Endodermal cell (in vitro differentiated cells): ENCODE results near the gene GPHN. TPM values are rescaled to one million over a fixed set of nuclear protein-coding genes. Genes with fewer than 3 reads are reported as not detected.

Experiments used
- DNase-seq: peaks from one replicate; pipeline ENCODE4 v3.0.0-alpha.2; 2017
- H3K27ac ChIP-seq: 2 replicates; pipeline ENCODE4 v1.5.1; 2013; ENCODE audit warnings: mild to moderate bottlenecking, low read depth, low read length, moderate library complexity
- H3K27me3 ChIP-seq: 2 replicates; pipeline ENCODE4 v1.6.1; 2013; ENCODE audit warnings: mild to moderate bottlenecking, low read length, moderate library complexity; ENCODE audit not compliant: insufficient read depth, control insufficient read depth, poor library complexity, severe bottlenecking
- H3K36me3 ChIP-seq: 2 replicates; pipeline ENCODE4 v1.7.0; 2013; ENCODE audit warnings: mild to moderate bottlenecking, low read length, moderate library complexity; ENCODE audit not compliant: control insufficient read depth, insufficient read depth
- H3K4me1 ChIP-seq: one replicate; pipeline ENCODE4 v1.7.0; 2013; ENCODE audit warnings: low read length; ENCODE audit not compliant: control insufficient read depth, insufficient read depth
- H3K4me3 ChIP-seq: 2 replicates; pipeline ENCODE4 v1.5.1; 2013; ENCODE audit warnings: mild to moderate bottlenecking, low read length, moderate library complexity
- H3K9ac ChIP-seq: 2 replicates; pipeline ENCODE4 v1.6.1; 2013; ENCODE audit warnings: mild to moderate bottlenecking, low read length, moderate library complexity; ENCODE audit not compliant: poor library complexity, severe bottlenecking; ENCODE audit errors: extremely low read depth
- H3K9me3 ChIP-seq: 2 replicates; pipeline ENCODE4 v1.6.1; 2013; ENCODE audit warnings: mild to moderate bottlenecking, low read length, moderate library complexity; ENCODE audit not compliant: control insufficient read depth
- H3K27ac Mint-ChIP-seq: 2 replicates; pipeline ENCODE4 v1.8.0; 2020; ENCODE audit warnings: mixed read lengths
- H3K27me3 Mint-ChIP-seq: 2 replicates; pipeline ENCODE4 v1.8.0; 2021; ENCODE audit warnings: mild to moderate bottlenecking, mixed read lengths; ENCODE audit not compliant: insufficient read depth
- H3K36me3 Mint-ChIP-seq: 2 replicates; pipeline ENCODE4 v1.8.0; 2020; ENCODE audit warnings: low read depth, mixed read lengths
- H3K4me1 Mint-ChIP-seq: 2 replicates; pipeline ENCODE4 v1.8.0; 2020; ENCODE audit warnings: mixed read lengths
- H3K4me3 Mint-ChIP-seq: 2 replicates; pipeline ENCODE4 v1.8.0; 2020; ENCODE audit warnings: mild to moderate bottlenecking, moderate library complexity, mixed read lengths
- H3K9me3 Mint-ChIP-seq: 2 replicates; pipeline ENCODE4 v1.8.0; 2020; ENCODE audit warnings: mild to moderate bottlenecking, mixed read lengths
- WGBS, 2 experiments: methylation state at CpG; one replicate each; pipeline versions ENCODE4 v1.1.5 to v1.1.7; 2013; ENCODE audit warnings: missing lambda C conversion rate in 2 of 2, mixed read lengths in 1 of 2; ENCODE audit not compliant: insufficient coverage in 1 of 2, insufficient read length in 1 of 2; 5-methylcytosine and 5-hydroxymethylcytosine counted together
- total RNA-seq, 2 donors: library from RNA; stranded (reverse); fragmentation: NEBNext Ultra II Directional in 1 of 2; extraction: Animal tissue kit (Norgen Biotek cat#: 25700) in 1 of 2; gene quantifications; 2 replicates in 1 of 2; 3 replicates in 1 of 2; pipeline ENCODE4 v1.2.1, GENCODE V29; 2021
- TF ChIP-seq, protein P1 (sequence below): fragments of 200-600 bp; sonication (generic); conservative IDR thresholded peaks from 2 replicates; pipeline ENCODE4 v1.5.0; 2021; ENCODE audit warnings: antibody characterized with exemption, mild to moderate bottlenecking

Gene GPHN
- total RNA-seq, 2 donors from 2014 or later, result 12.4 to 15.0 TPM

DNA sequence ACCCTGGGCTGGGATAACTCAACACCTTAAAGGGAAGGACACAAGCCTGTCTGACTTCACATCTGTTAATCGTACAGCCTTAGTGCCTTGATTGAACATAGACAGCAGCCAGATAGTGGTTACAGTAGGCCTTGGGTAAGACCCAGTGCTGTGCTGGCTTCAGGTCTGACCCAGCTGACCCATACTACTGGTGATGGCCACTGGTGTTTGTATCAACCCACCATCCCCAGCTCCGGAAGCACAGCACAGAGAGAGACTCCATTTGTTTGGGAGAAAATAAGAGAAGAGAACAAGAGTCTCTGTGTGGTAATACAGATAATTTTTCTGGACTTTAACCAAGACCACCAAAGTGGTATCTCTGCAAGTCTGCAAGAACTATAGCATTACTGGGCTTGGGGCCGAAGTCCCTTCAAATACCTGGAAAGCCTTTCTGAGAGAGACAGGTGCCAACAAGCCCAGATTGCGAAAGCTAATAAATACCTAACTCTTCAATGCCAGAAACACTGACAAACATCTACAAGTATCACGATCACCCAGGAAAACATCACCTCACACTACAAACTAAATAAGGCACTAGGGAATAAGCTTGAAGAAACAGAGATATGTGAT, 351.2 kb downstream of the GPHN start:
- Mint-ChIP-seq H3K4me1 (no peaks in the 10 kb centered on the region), H3K27ac (no peak overlapping the region), H3K4me3 (no peak overlapping the region), H3K27me3 (no peaks in the 10 kb centered on the region), H3K9me3 (peaks cover 9% of the 10 kb centered on the region), H3K36me3 (no peaks in the 10 kb centered on the region)
- Histone ChIP-seq H3K27me3 (no peaks in the 10 kb centered on the region), H3K4me1 (no peaks in the 10 kb centered on the region), H3K27ac (no peak overlapping the region), H3K9ac (no peak overlapping the region), H3K9me3 (peaks cover 10% of the 10 kb centered on the region), H3K36me3 (no peaks in the 10 kb centered on the region), H3K4me3 (no peak overlapping the region)
- TF ChIP-seq, protein P1, sequence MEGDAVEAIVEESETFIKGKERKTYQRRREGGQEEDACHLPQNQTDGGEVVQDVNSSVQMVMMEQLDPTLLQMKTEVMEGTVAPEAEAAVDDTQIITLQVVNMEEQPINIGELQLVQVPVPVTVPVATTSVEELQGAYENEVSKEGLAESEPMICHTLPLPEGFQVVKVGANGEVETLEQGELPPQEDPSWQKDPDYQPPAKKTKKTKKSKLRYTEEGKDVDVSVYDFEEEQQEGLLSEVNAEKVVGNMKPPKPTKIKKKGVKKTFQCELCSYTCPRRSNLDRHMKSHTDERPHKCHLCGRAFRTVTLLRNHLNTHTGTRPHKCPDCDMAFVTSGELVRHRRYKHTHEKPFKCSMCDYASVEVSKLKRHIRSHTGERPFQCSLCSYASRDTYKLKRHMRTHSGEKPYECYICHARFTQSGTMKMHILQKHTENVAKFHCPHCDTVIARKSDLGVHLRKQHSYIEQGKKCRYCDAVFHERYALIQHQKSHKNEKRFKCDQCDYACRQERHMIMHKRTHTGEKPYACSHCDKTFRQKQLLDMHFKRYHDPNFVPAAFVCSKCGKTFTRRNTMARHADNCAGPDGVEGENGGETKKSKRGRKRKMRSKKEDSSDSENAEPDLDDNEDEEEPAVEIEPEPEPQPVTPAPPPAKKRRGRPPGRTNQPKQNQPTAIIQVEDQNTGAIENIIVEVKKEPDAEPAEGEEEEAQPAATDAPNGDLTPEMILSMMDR, result no peak
- DNase-seq, result no peak
- WGBS, 2 experiments, result 86 to 92% methylated on average over 1 to 4 of the region's 5 CpGs

- no peaks in the 10 kb centered on the region for H3K27me3 Mint-ChIP-seq
- no peaks in the 10 kb centered on the region for H3K4me1 Mint-ChIP-seq
- H3K9ac ChIP-seq, result no peak overlapping the region
- H3K36me3 ChIP-seq, result no peaks in the 10 kb centered on the region
- DNase-seq, result no peak
- TF ChIP-seq, protein P1, result no peak
- no peak overlapping the region for H3K4me3 ChIP-seq
- H3K27me3 ChIP-seq, result no peaks in the 10 kb centered on the region
- no peak overlapping the region for H3K27ac ChIP-seq
- H3K9me3 Mint-ChIP-seq, result peaks cover 20% of the 10 kb centered on the region
- H3K27ac Mint-ChIP-seq, result no peak overlapping the region
- peaks cover 3% of the 10 kb centered on the region for H3K9me3 ChIP-seq
- no peak overlapping the region for H3K4me3 Mint-ChIP-seq
- no peaks in the 10 kb centered on the region for H3K36me3 Mint-ChIP-seq
- H3K4me1 ChIP-seq, result no peaks in the 10 kb centered on the region
Measured at GRCh38 chr14:66881596-66881995, 373.6 kb downstream of the GPHN start.

DNA sequence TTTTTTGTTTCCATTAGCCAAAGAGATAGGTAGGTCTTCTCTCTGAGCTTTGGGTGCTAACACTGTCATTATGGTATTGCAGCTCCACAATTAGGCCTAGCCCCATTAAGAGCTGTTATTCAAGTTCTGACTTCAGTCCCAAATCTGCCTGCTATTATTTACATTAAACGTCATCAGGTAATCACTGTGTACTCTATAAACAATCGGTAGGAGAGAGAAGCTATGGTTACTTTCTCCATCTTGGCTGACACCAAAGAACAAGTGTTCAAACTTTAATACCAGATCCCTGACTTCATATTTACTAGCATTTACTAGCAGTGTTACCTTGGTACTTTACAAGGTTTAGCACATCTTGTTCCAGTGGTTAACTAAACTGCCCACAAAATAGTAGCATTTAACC, 376.2 kb downstream of the GPHN start:
- WGBS, 2 experiments, result 94 to 100% methylated on average over 2 of the region's 2 CpGs
- H3K27ac Mint-ChIP-seq, result no peak overlapping the region
- no peaks in the 10 kb centered on the region for H3K36me3 Mint-ChIP-seq

More for the DNA sequence above, 376.2 kb downstream of the GPHN start:
- Histone ChIP-seq H3K9me3 (no peaks in the 10 kb centered on the region), H3K27ac (no peak overlapping the region), H3K36me3 (no peaks in the 10 kb centered on the region), H3K9ac (no peak overlapping the region), H3K4me3 (no peak overlapping the region), H3K27me3 (no peaks in the 10 kb centered on the region), H3K4me1 (no peaks in the 10 kb centered on the region)
- no peaks in the 10 kb centered on the region for H3K27me3 Mint-ChIP-seq
- DNase-seq, result no peak
- H3K9me3 Mint-ChIP-seq, result peaks cover 2% of the 10 kb centered on the region
- TF ChIP-seq, protein P1, result no peak
- H3K4me1 Mint-ChIP-seq, result no peaks in the 10 kb centered on the region
- H3K4me3 Mint-ChIP-seq, result no peak overlapping the region
